ENCODE results near the gene ADAMTS19. TPM values are rescaled to one million over a fixed set of nuclear protein-coding genes. Genes with fewer than 3 reads are reported as not detected.
"Not testable (repeated sequence)": the region's sequence is repeated elsewhere in the genome, so short reads cannot be mapped to it uniquely, and the experiment has no call there.

Gene ADAMTS19, protein sequence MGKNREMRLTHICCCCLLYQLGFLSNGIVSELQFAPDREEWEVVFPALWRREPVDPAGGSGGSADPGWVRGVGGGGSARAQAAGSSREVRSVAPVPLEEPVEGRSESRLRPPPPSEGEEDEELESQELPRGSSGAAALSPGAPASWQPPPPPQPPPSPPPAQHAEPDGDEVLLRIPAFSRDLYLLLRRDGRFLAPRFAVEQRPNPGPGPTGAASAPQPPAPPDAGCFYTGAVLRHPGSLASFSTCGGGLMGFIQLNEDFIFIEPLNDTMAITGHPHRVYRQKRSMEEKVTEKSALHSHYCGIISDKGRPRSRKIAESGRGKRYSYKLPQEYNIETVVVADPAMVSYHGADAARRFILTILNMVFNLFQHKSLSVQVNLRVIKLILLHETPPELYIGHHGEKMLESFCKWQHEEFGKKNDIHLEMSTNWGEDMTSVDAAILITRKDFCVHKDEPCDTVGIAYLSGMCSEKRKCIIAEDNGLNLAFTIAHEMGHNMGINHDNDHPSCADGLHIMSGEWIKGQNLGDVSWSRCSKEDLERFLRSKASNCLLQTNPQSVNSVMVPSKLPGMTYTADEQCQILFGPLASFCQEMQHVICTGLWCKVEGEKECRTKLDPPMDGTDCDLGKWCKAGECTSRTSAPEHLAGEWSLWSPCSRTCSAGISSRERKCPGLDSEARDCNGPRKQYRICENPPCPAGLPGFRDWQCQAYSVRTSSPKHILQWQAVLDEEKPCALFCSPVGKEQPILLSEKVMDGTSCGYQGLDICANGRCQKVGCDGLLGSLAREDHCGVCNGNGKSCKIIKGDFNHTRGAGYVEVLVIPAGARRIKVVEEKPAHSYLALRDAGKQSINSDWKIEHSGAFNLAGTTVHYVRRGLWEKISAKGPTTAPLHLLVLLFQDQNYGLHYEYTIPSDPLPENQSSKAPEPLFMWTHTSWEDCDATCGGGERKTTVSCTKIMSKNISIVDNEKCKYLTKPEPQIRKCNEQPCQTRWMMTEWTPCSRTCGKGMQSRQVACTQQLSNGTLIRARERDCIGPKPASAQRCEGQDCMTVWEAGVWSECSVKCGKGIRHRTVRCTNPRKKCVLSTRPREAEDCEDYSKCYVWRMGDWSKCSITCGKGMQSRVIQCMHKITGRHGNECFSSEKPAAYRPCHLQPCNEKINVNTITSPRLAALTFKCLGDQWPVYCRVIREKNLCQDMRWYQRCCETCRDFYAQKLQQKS
- 49.9 TPM for total RNA-seq

DNA sequence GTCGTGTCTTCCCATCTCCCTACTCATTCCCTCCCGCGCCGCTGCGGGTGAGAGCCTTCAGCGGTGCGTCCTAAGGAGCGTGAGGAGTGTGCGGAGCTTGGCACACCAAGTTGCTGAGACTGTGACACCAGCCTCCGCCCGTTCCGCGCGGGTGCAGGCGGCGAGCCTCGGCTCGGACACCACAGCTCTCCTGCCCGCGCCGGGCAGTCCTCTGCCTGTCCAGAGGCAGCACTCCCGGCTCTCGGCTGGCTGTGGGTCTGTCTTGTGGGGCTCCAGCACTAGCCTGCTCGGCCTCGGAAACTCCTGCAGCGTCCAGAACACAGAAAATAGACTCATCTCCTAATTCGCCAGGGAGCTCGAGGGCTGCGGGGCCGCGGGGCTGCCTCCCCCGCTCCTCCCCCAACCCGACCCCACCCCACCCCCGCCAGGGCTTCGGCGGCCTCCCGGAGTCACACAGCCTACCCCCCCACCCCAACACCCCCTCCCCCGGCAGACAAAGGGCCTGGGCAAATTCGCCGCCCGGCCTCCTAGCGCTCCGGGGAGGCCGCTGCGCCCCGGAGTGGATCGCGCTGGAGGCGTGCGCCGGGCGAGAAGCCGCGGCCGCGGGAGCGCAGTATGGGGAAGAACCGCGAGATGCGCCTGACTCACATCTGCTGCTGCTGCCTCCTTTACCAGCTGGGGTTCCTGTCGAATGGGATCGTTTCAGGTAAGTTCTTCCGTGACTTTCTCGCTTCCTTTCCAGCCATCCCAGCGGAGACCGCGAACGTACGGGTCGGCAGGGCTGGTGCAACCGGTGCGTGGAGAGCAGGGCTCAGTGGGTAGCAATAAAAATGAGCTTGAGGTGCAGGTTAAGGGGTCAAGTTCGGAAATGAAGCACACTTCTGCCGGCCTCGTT lies at the start of gene ADAMTS19:
Gene ADAMTS19, plus strand, starts transcription at position 522 of the 895 bp plus-strand sequence. Its CDS starts 94 bp downstream, at position 616.
- DNase-seq, result peak; percentile 73

DNA sequence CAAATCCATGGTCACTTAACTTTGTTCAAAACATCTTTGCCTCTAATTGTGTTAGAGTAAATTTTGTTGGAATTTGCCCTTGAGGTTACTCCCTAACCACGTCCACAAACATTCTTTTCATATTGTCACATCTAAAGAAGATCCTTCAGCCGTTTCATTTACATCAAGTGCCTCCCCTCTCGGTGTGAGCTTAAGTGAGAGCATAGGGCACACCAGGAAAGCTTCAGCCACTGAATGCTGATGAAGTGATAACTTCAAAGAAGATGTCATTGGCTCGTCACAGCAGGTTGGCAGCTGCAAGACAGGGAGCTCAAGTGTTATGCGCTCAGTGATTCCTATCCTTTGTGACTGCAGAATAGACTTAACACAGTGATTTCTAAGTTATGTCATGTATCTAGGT lies 49.6 kb upstream of the ADAMTS19 start:
- peak; percentile 32 for DNase-seq

DNA sequence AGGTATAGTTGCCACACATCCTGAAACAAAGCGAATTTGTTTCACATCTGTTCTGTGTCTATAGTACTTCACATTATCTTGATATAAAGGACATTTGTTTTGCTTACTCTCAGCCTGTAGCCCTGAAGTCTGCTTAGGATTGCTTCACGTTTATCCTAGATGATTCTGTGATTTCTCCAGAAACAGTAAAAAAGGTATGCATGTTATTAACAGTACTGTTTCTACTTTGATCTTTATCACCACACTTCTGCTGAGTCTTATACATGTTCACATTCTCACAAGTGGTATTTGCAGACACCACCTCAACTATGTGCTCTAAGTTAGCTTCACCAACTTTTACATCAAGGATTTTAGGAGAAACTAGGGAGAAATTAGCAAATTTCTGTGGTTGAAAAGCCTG lies 47.4 kb upstream of the ADAMTS19 start:
- DNase-seq, result no peak

DNA sequence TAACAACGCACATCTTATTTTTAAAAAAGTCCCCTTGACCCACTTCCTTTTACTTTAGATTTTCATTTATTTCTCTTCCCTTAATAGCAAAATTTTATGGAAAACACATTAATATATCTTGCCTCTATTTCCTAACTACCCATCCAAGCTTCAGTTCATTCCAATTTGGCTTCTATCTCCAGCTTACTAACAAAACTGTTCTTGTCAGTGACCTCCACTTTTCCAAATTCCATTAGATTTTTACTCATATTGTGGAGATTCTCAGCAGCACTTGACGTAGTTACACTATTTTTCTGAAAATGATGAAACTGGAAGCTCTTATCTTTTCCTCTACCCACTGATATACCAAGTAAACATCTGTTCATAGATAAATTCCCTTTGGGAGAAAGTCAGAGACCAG lies 46.5 kb upstream of the ADAMTS19 start:
- DNase-seq, result no peak

DNA sequence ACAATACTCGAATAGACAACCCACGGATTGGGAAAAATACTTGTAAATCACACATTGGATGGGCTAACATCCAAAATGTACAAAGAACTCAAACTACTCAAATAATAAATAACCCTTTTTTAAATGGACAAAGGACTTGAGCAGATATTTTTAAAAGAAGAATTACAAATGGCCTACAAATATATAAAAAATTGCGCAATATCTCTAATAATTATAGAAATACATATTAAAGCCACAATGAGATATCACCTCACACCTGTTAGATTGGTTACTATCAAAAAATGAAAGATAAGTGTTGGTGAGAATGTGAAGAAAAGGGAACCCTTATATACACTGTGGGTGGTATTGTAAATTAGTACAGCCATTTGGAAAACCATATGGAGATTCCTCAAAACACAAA lies 40.8 kb upstream of the ADAMTS19 start:
- DNase-seq, result no peak

DNA sequence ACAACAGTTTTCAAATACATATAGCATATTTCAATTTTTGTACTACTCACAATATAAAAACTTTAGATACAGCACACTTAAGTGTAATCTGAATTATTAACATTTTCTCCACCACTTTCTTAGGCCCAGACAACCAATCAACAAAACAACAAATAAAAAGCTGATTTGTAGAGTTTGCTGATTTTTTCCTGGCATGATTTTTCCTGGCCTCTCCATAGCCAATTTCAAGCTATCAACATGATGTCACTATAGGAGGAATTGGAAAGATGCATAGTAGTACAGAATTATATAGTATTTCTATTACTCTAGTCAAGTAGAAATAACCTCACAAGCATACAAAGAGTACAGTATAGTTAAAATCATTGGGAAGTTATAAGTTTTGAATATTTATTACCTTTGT lies 35.1 kb upstream of the ADAMTS19 start:
- no peak for DNase-seq

DNA sequence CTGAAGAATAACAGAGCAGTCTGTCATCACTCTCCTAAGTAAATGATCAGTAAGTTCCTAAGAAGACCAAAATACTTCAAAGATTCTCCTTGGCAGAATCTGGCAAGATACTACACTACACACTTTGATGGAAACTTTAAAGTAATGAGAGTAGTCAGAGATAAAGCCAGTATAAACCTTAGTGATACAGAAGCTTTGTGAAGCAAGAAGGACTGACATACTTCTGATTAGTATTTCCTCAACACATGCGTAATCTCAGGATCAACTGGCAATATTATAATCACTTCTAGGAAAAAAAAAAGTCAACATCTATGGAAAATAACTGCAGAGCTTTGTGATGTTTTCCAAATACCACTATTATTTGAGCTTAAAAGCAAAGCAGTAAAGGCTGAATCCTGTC lies 34.0 kb upstream of the ADAMTS19 start:
- no peak for DNase-seq

DNA sequence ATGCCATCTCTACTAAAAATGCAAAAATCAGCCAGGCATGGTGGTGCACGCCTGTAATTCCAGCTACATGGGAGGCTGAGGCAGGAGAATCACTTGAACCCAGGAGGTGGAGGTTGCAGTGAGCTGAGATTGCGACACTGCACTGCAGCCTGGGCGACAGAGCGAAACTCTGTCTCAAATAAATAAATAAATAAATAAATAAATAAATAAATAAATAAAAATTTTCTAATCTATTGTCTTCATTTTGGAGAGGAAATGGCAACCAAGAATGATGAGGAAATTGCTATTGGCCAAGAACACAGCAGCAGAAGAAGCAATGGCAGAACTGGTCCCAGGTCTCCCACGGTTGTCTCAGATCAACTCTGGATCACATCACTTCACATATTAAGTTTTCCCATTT lies 31.5 kb upstream of the ADAMTS19 start:
- not testable (repeated sequence) for DNase-seq

DNA sequence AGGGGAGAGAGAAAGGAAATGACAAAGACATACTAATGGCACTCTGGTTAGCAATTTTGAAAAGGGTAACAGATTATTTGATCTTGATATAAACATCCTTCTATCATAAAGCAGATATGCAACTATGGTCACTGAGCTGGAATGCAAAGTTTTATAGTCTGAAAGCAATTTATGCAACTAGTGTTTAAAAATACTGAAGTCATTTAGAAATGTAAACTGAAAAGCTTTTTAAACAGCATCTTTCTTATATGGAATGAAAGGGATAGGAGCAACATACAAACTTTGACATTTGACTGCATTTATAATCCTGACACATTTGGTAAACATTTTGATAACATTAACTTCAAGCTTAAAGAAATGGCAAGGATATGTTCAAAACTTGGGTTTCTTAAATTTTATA lies 28.7 kb upstream of the ADAMTS19 start:
- DNase-seq, result no peak

DNA sequence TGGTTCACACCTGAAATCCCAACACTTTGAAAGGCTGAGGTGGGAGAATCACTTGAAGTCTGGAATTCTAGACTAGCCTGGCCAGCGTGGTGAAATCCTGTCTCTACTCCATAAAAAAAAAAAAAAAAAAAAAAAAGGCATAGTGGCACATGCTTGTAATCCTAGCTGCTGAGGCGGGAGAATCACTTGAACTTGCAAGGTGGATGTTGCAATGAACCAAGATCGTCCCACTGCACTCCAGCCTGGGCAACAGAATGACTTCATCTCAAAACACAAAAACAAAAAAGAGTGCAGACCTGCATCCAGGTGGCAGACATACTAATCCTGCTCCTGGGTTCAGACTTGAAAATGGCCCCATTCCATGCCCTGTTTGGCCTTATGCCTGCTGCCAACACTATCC lies 21.8 kb upstream of the ADAMTS19 start:
- no peak for DNase-seq

DNA sequence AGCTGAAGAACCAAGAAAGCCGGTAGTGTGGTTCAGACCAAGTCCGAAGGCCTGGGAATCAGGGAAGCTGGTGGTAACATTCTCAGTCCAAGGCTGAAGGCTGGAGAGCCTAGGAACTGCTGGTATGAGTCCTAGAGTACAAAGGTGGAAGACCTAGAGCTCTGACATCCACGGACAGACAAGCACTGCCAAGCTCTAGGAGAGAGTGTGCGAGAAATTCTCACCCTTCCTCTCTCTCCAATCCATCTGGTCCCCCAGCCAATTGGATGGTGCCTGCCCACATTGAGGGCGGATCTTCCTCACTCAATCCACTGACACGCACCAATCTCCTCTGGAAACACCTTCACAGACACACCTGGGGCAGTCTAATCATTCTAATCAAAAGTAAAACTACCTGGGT lies 19.7 kb upstream of the ADAMTS19 start:
- no peak for DNase-seq

DNA sequence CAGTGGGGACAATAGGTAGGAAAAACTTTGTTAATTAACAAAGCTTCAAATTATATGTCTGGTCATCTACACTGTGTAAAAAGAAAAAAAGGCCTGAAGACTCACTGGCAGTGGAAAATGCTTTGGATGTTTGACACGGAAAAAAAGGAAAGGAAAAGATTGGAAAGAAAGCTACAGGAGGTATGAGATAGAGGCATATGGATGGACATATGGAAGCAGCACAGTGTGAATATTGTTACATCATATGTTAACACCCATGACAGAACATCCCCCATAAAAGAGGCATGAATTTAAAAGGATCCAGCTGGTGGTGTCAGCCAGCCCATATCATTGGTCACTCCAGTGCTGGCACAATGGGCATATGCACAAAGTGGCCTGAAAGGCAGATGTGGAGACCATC lies 19.0 kb upstream of the ADAMTS19 start:
- DNase-seq, result no peak

DNA sequence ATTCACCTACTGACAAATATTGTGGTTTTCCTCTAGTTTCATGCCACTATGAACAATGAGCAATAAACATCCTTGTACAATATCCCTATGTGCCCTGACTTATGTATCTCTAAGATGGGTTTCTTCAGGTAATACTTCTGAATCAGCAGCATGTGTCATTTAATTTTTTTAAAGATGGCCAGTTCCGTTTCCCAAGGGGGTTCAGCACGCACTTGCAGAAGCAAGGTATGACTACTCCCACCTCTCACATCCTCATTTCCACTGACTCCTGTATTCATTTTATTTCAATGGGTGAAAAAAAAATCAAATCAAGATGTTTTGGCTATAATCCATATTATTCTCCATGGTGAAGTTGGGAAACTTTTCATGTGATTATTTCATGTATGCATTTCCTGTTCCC lies 14.7 kb upstream of the ADAMTS19 start:
- no peak for DNase-seq

DNA sequence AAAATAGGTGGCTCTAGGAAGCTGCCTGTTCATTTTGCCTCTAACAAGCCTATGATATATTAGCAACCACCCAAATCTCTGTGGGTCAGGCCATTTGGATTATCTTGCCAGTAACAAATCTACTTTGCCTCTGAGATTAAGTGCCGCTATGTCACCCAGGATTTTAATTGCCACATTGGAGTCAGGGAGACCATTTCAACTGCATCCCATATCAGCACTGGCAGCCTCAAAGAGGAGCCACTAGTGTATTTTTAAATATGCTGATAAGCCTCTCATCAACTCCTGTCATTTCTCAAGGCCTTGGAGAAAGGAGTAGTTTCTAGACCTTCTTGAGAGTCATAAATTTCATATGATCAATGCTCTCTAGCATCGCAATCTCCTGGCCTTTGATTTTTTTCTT lies 12.1 kb upstream of the ADAMTS19 start:
- no peak for DNase-seq

DNA sequence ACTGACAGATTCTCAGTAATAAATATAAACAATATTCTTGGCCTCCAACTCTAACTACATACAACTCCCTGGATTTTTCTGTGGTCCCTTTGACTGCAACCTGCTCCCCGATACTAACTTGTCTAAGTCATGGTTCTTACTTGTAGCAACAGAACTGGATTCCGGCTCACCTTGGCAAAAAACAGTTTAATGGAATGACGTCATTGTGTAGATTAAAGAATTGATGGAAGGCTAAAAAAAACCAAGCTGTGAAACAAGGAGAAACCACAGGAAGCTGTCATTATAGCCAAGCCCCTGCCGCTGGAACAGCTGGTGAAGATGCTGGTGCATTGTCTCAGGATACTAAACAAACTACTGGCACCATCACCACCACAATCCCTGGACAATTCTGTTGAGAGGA lies 11.4 kb upstream of the ADAMTS19 start:
- no peak for DNase-seq

DNA sequence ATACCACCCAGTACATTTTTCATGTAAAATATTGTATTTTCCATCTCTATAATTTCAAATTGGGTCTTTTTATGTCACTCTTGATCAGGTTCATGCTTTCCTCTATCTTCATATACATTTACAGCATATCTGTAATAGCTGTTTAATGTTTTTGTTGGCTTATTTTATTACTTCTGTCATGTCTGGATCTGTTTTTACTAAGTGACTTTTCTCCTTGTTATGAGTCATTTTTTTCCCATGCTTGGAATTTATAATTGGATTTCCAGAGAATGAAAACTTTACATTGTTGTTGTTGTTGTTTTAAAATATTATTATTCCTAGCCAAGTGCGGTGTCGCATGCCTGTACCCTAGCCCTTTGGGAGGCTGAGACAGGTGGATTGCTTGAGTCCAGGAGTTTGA lies 5.6 kb upstream of the ADAMTS19 start:
- DNase-seq, result no peak

DNA sequence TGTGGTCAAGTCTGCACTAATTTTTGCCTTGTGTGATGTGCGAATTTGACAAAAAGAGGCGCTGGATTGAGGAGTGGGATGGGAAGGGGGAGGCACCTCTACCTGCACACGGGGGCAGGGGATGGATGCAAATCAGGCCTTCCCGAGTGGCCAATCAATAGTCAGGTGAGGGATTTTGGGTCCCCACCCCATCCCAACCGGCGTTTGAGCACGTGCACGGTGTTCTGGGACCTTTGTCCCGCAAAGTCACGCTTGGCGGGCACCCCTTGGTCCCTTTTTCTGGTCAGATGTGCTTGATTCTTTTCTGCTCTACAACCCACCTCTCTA lies 685 bp upstream of the ADAMTS19 start:
- DNase-seq, result no peak

DNA sequence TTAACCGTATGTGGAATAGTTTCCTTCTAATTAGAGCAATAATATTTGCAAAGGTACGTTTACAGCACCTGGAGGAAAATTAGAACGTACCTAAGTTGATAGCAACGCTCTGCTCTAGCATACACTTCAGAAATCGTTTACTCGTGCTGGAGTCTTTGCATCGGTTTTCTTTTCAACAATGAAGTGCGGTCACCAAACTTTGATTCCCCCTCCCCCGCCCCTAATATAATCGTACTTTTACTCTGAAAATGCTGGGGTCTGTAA lies 506 bp downstream of the ADAMTS19 start:
- DNase-seq, result no peak

DNA sequence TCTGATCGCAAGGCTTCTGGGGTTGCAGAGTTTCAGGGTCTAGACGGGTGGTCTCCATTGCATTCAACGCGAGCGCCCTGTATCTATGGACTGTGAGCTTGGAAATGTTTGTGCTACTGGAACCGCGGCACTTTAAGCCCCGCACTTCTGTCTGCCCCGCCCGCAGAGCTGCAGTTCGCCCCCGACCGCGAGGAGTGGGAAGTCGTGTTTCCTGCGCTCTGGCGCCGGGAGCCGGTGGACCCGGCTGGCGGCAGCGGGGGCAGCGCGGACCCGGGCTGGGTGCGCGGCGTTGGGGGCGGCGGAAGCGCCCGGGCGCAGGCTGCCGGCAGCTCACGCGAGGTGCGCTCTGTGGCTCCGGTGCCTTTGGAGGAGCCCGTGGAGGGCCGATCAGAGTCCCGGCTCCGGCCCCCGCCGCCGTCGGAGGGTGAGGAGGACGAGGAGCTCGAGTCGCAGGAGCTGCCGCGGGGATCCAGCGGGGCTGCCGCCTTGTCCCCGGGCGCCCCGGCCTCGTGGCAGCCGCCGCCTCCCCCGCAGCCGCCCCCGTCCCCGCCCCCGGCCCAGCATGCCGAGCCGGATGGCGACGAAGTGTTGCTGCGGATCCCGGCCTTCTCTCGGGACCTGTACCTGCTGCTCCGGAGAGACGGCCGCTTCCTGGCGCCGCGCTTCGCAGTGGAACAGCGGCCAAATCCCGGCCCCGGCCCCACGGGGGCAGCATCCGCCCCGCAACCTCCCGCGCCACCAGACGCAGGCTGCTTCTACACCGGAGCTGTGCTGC lies 1.0 kb downstream of the ADAMTS19 start:
- DNase-seq, result peak; percentile 72

DNA sequence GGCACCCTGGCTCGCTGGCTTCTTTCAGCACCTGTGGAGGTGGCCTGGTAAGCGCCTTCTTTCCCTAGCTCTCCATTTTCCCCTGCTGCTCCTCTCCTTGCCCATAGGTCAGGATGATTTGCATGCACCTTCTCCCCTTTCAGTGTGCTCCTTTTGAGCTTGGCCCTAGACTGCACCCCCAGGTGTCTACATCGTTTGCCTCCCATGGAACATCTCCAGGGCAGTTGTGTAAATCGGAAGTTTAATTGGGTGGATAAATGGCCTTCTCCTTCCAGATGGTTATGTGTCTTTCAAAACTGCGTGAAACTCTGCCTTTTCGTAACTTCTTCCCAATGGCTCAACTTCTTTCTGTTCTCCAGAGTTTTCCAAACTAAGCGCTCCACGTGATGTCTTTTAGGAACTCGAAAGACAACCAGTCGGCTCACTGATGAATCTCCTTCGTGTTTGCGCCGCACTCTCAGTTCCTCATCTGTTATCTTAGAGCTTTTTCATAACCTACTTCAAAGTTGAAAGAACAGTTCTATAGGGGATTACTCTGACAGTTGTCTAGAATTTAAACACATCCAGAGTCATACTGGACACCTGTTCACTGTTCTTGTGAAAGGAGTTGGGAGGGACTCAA lies 1.7 kb downstream of the ADAMTS19 start:
- DNase-seq, result peak; percentile 23

DNA sequence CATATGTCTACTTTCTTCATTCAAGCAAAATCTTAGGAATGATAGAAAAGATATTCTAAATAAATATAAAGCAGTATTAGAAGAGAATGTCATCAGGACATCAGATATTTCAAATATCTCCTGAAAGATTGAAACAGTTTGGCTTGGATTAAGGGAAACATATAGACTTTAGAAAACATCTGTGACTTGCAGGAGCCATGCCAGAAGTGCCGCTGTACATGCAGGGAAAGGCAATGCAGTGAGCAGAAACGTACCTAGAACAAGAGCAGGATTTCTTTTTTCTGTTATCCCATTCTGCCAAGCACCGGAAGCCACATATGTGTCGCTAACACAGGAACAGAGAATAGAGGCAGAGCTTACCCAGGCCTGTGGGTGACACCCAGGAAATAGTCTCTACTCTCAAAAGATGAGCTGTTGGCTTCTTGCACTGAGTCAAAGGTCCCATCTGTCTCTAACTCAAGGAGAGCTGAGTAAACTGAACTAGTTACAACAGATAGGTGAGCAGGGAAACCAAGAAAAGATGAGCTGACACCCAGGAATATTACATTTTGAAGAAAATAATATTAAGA lies 5.8 kb downstream of the ADAMTS19 start:
- no peak for DNase-seq
